HG03558 (cell line): ENCODE data around the gene GLB1L3.
"Not testable (repeated sequence)": the region's sequence is repeated elsewhere in the genome, so short reads cannot be mapped to it uniquely, and the experiment has no call there.

Experiments
- ATAC-seq: cut with Tn5 transposase; IDR thresholded peaks from one replicate; pipeline ENCODE4 v1.9.1; 2021; ENCODE audit warnings: moderate number of reproducible peaks; ENCODE audit not compliant: unreplicated experiment; ENCODE audit errors: extremely low read depth

Gene GLB1L3

DNA sequence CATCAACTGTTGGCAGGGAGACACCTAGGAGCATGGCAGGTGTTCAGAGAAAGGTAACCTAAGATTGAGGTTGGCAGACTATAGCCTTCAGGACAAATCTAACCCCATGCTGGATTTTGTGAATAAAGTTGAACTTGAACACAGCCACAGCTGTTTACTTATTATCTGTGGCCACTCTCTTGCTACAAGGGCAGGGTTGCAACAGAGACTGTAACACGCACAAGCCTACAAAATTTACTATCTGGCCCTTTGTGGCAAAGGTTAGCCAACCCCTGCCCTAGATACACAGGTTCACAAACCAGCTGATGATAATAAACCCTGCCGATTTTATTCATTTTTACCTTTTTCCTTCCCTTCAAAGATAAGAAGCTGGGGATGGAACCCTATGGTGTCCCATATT is 25.5 kb upstream of the GLB1L3 start:
- no peak for ATAC-seq

- ATAC-seq = peak; percentile 16
These were observed 23.6 kb upstream of the GLB1L3 start for GRCh38 chr11:134252346-134253187.

DNA sequence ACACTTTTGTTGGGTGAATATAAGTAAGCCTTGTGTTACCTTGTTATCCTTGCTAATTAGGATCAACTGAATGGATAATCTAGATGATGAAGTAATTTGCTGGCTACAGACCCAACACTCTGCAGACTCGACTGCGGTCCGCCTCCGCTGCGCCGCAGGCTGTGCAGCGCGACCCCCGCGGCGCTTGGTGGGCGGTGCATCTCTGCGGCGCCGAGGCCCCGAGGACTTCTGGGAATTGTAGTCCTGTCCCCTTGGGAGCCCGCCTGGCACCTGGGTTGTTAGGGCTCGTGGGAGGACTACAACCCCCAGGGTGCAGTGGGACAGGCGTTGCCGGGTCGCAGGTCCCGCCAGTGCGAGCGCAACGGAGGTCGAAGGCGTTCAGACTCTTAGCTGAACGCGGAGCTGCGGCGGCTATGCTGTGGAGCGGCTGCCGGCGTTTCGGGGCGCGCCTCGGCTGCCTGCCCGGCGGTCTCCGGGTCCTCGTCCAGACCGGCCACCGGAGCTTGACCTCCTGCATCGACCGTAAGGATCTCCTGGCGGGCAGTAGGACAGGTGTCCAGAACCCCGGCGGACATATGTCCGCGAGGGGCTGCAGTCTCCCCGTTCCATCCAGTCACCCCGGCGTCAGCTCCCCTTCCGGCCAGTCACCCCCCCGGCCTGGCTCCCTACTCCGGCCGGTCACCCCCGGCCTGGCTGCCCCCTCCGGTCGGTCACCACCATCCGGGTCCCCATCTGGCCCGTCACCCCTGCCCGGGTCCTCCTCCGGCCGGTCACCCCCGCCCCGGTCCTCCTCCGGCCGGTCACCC is 22.8 kb upstream of the GLB1L3 start, which contains the start of the genes ACAD8 and THYN1:
TSS of gene ACAD8 (plus strand) at position 381 of the 806 bp plus-strand sequence. CDS start at position 414, 33 bp downstream.
TSS of gene THYN1 (minus strand) at position 165 of the 806 bp plus-strand sequence. CDS start 470 bp downstream, outside the sequence.
- peak; percentile 99 for ATAC-seq

DNA sequence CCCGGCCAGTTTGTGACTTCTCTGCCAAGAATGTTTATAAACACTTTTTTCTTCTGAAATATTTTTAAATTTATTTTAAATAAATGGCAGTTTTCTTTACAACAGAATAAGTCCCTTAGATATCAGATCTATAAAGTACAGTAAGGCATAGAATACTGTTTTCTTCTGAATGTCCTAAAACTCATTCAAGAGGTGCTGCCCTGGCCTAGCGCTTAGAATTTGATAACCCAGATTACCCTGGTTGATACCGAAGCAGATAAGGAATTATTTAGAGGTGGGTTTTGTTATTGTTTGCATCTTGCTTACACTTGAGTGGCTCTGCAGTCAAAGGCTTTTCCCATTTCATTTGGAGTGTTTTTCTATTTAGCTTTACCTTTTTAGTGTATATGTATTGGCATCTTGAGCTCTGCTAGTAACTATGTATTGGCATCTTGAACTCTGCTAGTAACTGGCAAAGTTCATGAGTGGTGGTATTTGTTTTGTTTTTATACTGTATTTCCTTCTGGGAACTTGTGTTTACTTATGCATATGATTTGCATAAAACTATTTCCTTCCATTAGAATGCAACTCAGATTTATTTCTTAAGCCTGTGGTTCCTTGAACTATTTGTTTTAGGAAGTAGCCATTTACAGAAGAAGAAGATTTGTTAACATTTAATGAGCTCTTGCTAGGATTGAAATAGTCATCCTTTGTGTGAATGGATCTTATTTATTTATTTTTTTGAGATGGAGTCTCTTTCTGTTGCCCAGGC is 21.6 kb upstream of the GLB1L3 start:
- no peak for ATAC-seq

DNA sequence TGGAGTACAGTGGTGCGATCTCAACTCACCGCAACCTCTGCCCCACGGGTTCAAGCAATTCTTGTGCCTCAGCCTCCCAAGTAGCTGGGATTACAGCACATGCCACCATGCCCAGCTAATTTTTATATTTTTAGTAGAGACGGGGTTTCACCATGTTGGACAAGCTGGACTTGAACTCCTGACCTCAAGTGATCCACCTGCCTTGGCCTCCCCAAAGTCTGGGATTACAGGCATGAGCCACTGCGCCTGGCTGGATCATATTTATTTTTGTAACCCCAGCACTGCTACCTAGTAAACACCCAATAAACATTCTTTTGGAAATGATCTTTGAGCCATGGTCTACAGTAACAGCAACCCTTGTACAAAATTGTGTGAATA is 21.0 kb upstream of the GLB1L3 start:
- ATAC-seq = not testable (repeated sequence)

DNA sequence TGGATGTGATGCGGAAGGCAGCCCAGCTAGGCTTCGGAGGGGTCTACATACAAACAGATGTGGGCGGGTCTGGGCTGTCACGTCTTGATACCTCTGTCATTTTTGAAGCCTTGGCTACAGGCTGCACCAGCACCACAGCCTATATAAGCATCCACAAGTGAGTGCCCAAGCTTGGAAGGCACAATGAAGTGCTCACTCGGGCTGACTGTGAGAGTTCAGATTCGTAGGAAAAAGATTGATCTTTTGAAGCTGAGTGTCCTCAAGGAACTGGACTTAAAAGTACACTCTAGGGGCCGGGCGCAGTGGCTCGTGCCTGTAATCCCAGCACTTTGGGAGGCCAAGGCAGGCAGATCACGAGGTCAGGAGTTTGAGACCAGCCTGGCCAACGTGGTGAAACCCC is 19.1 kb upstream of the GLB1L3 start:
- no peak for ATAC-seq

GRCh38 chr11:134258577-134258976 is 17.6 kb upstream of the GLB1L3 start:
- no peak for ATAC-seq

GRCh38 chr11:134260503-134260902 is 15.7 kb upstream of the GLB1L3 start:
- ATAC-seq = no peak

DNA sequence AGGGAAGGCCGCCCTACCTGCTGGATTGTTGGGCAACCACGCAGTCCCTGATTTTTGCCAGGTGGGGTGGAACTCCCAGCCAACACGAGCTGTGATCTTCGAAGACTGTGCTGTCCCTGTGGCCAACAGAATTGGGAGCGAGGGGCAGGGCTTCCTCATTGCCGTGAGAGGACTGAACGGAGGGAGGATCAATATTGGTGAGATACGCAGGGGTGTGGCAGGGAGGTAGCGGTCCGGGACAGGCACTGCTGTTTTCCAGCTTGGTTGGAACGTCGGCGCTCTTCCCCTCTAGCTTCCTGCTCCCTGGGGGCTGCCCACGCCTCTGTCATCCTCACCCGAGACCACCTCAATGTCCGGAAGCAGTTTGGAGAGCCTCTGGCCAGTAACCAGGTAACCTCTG is 15.2 kb upstream of the GLB1L3 start:
- no peak for ATAC-seq

GRCh38 chr11:134261626-134262488 is 14.3 kb upstream of the GLB1L3 start:
- no peak for ATAC-seq

GRCh38 chr11:134264966-134265764 is 11.0 kb upstream of the GLB1L3 start:
- no peak for ATAC-seq

DNA sequence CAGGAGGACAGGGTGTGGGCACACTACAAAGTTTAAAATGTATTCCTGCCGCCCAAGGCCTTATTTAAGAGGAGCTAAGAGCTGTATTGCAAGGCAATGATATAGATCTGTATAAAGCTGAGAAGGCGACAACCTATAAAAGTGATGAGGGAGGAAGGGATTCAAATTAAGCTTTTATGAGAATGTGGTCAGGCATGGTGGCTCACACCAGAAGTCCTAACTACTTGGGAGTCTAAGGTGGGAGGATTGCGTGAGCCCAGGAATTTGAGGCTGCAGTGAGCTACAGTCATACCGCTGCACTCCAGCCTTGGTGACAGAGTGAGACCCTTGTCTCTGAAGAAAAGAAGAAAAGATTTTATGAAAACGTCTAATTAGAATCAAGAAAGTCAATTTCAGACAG is 9.7 kb upstream of the GLB1L3 start:
- ATAC-seq = no peak

GRCh38 chr11:134266841-134267251 is 9.3 kb upstream of the GLB1L3 start:
- no peak for ATAC-seq

DNA sequence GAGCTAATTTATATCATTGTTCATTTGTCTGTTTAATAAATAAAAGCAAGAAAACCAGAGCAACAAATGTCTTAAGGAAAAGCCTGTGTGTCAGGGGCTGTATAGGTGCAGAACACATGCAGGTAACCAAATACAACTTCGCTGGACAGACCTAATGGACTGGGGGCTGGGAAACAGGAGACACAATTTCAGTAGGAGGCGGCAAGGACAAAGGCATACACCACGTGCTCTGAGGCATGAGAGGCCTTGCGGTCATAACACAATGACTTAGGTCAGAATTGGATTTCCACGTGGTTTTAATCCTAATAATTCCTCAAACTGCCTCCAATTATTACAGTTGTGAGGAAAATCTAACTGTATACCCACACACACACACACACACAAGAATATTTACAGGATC is 8.7 kb upstream of the GLB1L3 start:
- no peak for ATAC-seq

DNA sequence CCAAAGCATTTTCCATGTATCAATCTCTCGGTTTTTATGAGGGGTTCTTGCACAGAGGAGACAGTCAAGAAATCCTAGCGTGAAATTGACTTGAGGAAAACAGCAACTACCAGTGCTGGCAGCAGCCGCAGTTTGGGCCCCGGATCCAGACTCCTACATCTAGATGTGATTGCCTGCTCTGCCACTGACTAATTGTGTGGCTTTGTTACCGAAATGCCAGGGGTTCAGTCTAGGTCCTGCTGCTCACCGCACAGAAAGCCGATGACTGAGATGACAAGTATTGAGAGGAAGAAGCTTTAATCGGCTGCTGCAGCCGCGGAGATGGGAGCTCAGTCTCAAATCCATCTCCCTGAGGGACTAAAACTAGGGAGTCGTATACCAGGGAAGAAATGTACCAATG is 8.2 kb upstream of the GLB1L3 start:
- ATAC-seq = no peak

DNA sequence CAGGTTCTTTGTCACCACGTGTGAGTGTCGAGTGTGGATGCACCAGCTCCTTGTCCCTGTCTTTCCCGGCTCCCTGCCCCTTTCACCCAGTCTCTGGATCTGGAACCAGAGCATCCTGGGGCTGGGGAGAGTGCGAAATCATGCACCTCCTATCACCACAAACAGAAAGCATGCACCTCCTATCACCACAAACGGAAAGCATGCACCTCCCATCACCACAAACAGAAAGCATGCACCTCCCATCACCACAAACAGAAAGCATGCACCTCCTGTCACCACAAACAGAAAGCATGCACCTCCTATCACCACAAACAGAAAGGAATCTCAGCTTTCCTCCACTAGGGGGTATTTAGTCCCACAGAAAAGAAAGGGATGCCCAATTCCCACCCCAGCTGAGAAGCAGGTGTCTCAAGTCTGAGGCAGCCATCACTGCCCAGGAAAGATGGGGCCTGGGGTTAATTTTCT is 5.9 kb upstream of the GLB1L3 start:
- no peak for ATAC-seq

- no peak for ATAC-seq
These were observed 4.2 kb upstream of the GLB1L3 start for GRCh38 chr11:134271978-134272377.

- no peak for ATAC-seq
These were observed 3.5 kb upstream of the GLB1L3 start for GRCh38 chr11:134272381-134273316.
